GM13976 (cell line): ENCODE data around the gene ABHD12.

Experiments
- DNase-seq: peaks from one replicate; pipeline ENCODE4 v3.0.0; 2012; ENCODE audit warnings: low spot score
- in situ Hi-C: fragments of 300-500 bp; cut with MboI; formaldehyde crosslinking; loops from one replicate; pipeline ENCODE4 v1.12.0; 2022; ENCODE audit warnings: low sequenced_read_pairs, mixed read lengths, inconsistent platforms; ENCODE audit not compliant: unreplicated experiment
- TF ChIP-seq, protein P1 (sequence below): IDR thresholded peaks from 2 replicates; pipeline ENCODE4 v1.5.1; 2012; ENCODE audit warnings: borderline replicate concordance, mild to moderate bottlenecking; ENCODE audit not compliant: insufficient read depth; ENCODE audit errors: extremely low read depth, missing control alignments, control extremely low read depth

Gene ABHD12

DNA sequence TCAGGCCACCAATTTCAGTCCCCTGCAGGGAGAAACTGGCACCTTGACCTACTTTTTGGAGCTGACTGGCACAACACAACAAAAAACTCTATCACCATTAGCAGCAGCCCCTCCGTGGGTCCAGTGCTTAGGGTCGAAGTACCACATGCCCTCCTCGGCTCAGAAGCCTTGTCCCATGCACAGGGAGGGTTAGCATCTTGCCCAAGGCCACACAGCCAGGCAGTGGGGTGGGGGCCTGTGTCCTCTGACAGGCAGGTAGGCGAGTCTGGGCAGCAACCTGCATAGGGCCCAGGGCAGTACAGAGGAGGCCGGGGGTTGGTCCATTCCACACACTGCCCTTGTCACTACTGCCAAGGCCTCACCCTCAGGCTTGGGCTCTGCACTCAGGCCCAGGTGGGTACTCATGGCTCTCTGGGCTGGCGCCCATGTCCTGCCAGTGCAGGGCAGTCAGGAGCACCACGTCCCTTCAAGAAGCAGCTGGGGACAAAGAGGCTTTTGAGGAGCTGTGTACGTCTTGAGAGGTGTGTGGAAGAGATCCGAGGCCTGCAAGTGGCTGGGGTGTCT, 89.2 kb downstream of the ABHD12 start:
- in situ Hi-C loops: no loop called here
- TF ChIP-seq, protein P1, sequence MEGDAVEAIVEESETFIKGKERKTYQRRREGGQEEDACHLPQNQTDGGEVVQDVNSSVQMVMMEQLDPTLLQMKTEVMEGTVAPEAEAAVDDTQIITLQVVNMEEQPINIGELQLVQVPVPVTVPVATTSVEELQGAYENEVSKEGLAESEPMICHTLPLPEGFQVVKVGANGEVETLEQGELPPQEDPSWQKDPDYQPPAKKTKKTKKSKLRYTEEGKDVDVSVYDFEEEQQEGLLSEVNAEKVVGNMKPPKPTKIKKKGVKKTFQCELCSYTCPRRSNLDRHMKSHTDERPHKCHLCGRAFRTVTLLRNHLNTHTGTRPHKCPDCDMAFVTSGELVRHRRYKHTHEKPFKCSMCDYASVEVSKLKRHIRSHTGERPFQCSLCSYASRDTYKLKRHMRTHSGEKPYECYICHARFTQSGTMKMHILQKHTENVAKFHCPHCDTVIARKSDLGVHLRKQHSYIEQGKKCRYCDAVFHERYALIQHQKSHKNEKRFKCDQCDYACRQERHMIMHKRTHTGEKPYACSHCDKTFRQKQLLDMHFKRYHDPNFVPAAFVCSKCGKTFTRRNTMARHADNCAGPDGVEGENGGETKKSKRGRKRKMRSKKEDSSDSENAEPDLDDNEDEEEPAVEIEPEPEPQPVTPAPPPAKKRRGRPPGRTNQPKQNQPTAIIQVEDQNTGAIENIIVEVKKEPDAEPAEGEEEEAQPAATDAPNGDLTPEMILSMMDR: no peak
- DNase-seq: no peak

DNA sequence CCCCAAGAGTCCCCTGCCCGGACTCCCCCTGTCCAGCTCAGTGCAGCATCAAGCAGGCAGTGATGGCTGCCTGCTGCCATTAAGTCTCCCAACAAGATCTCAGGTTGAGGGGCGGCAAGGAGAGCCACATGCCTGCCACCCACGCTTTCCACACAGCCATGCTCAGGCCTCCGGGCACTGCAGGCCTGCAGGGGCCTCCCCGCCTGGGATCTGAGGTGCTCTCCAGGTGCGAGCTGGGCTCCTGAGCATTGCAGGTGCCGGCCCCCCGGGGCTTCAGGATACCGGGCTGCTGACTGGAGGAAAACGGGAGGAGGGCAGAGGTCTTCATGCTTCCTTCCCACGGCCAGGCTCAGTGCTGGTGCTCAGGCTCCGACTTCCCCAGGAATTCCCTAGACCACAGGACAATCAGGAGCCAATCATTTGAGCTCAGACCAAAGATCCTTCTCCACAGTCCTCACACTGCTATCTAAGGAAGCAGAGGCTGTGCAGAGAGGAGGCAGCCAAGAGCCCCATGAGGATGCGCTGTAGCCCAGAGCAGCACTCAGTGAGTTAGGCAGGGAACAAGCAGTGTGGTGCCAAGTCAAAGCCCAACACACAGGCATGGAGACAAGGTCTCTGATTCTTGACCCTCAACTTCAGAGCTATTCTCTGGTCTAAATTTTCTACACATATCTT, 90.0 kb downstream of the ABHD12 start:
- DNase-seq: no peak
- in situ Hi-C loops: no loop called here
- TF ChIP-seq, protein P1: no peak

DNA sequence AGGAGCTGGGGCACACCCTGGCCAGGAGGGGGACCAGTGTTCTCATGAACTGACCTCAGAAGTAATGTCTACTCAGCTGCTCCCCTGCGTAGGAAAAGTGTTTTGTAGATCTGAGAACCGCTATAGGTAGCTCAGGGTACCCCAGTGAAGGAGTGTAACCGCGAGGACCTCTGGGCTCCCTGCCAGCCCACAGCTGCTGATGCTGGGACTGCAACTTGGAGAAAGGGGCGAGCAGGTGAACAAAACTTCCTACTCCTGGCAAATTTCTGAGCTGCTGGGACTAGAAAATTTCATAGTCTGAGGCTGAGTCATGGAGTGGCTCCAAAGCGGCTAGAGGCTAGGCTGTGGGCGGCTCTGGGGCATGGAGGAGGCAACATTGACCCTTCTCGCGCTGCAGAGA, 90.8 kb downstream of the ABHD12 start:
- in situ Hi-C loops: loop anchor here (10.0 to 25.0 kb wide), 2 partner anchors 95 to 562 kb away; partner anchors contain the start of gene ABHD12
- no peak for DNase-seq
- TF ChIP-seq, protein P1: no peak

DNA sequence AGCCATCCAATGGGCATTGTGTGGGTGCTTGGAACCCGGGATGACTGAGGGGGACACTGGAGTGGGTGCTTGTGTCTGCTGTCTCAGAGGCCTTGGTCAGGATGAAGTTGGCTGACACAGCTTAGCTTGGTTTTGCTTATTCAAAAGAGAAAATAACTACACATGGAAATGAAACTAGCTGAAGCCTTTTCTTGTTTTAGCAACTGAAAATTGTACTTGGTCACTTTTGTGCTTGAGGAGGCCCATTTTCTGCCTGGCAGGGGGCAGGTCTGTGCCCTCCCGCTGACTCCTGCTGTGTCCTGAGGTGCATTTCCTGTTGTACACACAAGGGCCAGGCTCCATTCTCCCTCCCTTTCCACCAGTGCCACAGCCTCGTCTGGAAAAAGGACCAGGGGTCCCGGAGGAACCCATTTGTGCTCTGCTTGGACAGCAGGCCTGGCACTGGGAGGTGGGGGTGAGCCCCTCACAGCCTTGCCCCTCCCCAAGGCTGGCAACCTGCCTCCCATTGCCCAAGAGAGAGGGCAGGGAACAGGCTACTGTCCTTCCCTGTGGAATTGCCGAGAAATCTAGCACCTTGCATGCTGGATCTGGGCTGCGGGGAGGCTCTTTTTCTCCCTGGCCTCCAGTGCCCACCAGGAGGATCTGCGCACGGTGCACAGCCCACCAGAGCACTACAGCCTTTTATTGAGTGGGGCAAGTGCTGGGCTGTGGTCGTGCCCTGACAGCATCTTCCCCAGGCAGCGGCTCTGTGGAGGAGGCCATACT, 93.3 kb downstream of the ABHD12 start:
- TF ChIP-seq, protein P1: no peak
- DNase-seq: peak; percentile 81
- in situ Hi-C loops: loop anchor here (10.0 to 25.0 kb wide), 2 partner anchors 97 to 565 kb away; partner anchors contain the start of gene ABHD12

DNA sequence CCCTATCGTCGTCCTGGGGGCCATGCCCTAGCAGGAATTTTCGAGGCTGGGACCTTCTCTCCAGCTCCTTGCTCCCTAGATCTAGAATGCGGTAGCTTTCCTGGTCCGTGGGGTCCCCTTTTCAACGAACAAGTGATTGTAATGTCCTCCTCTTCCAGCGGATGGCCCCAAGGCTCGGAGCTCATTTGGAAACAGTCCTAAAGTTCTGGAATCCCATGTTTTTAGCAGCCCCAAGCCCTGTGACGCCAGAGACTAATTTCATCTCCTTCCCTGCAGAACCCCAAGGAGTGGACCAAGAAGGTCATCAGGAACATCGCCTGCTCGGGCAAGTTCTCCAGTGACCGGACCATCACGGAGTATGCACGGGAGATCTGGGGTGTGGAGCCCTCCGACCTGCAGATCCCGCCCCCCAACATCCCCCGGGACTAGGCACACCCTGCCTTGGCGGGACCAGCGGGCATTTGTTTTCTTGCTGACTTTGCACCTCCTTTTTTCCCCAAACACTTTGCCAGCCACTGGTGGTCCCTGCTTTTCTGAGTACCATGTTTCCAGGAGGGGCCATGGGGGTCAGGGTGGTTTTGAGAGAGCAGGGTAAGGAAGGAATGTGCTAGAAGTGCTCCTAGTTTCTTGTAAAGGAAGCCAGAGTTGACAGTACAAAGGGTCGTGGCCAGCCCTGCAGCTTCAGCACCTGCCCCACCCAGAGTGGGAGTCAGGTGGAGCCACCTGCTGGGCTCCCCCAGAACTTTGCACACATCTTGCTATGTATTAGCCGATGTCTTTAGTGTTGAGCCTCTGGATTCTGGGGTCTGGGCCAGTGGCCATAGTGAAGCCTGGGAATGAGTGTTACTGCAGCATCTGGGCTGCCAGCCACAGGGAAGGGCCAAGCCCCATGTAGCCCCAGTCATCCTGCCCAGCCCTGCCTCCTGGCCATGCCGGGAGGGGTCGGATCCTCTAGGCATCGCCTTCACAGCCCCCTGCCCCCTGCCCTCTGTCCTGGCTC, 94.2 kb downstream of the ABHD12 start:
- peak; percentile 69 for DNase-seq
- TF ChIP-seq, protein P1: peak; percentile 27
- in situ Hi-C loops: loop anchor here (10.0 to 25.0 kb wide), 2 partner anchors 98 to 566 kb away; partner anchors contain the start of gene ABHD12
